ENCODE results near the gene GTSF1L. TPM values are rescaled to one million over a fixed set of nuclear protein-coding genes. Genes with fewer than 3 reads are reported as not detected.
A peak's percentile ranks its signal among the peaks of the same experiment; 100 is the strongest.
"Not testable (repeated sequence)": the region's sequence is repeated elsewhere in the genome, so short reads cannot be mapped to it uniquely, and the experiment has no call there.

GTSF1L gene
- total RNA-seq, result not detected

GRCh38 chr20:43726811-43727338 lies at the start of gene GTSF1L:
TSS of gene GTSF1L (minus strand) at chr20:43727002. CDS start at chr20:43726694, 308 bp downstream.
- Mint-ChIP-seq H3K36me3 (ENCODE audit: low read depth) (peaks cover 6% of the 10 kb centered on the region), H3K4me3 (no peak within 1 kb of the TSS), H3K27ac (no peak within 1 kb of the TSS), H3K9me3 (peaks cover 6% of the 10 kb centered on the region), H3K27me3 (ENCODE audit: low read depth) (no peaks in the 10 kb centered on the region), H3K4me1 (ENCODE audit: low read depth) (peaks cover 48% of the 10 kb centered on the region)
- CTCF ChIA-PET, result interaction anchor here (0.5 kb wide), 1 partner anchor 116 kb away, joined by 3 read pairs; no protein-coding TSS in a partner anchor
- no peak for DNase-seq
- intact Hi-C loops (cut with micrococcal nuclease), result no loop called here

GRCh38 chr20:43774754-43775153 lies 48.0 kb upstream of the GTSF1L start:
- H3K27me3 Mint-ChIP-seq (ENCODE audit: low read depth), result peaks cover 8% of the 10 kb centered on the region
- no peak overlapping the region for H3K27ac Mint-ChIP-seq
- H3K4me3 Mint-ChIP-seq, result no peak overlapping the region
- H3K36me3 Mint-ChIP-seq (ENCODE audit: low read depth), result no peaks in the 10 kb centered on the region
- no peaks in the 10 kb centered on the region for H3K4me1 Mint-ChIP-seq (ENCODE audit: low read depth)
- intact Hi-C loops (cut with micrococcal nuclease), result no loop called here
- no peak for DNase-seq
- H3K9me3 Mint-ChIP-seq, result peaks cover 12% of the 10 kb centered on the region
- CTCF ChIA-PET, result no interaction called here

GRCh38 chr20:43771503-43772190 lies 44.8 kb upstream of the GTSF1L start:
- no peak overlapping the region for H3K4me3 Mint-ChIP-seq
- H3K9me3 Mint-ChIP-seq, result no peaks in the 10 kb centered on the region
- H3K27ac Mint-ChIP-seq, result no peak overlapping the region
- CTCF ChIA-PET, result no interaction called here
- peaks cover 19% of the 10 kb centered on the region for H3K27me3 Mint-ChIP-seq (ENCODE audit: low read depth)
- H3K36me3 Mint-ChIP-seq (ENCODE audit: low read depth), result no peaks in the 10 kb centered on the region
- DNase-seq, result no peak
- no peaks in the 10 kb centered on the region for H3K4me1 Mint-ChIP-seq (ENCODE audit: low read depth)
- intact Hi-C loops (cut with micrococcal nuclease), result no loop called here

- CTCF ChIA-PET, result no interaction called here
- Mint-ChIP-seq H3K9me3 (no peaks in the 10 kb centered on the region), H3K36me3 (ENCODE audit: low read depth) (no peaks in the 10 kb centered on the region)
Observed at GRCh38 chr20:43770342-43770741, 43.5 kb upstream of the GTSF1L start.

GRCh38 chr20:43767686-43768474 lies 41.1 kb upstream of the GTSF1L start:
- intact Hi-C loops (cut with micrococcal nuclease), result no loop called here
- no peak overlapping the region for H3K4me3 Mint-ChIP-seq
- H3K4me1 Mint-ChIP-seq (ENCODE audit: low read depth), result no peaks in the 10 kb centered on the region
- no peak overlapping the region for H3K27ac Mint-ChIP-seq
- CTCF ChIA-PET, result no interaction called here
- peaks cover 19% of the 10 kb centered on the region for H3K27me3 Mint-ChIP-seq (ENCODE audit: low read depth)
- no peak for DNase-seq
- no peaks in the 10 kb centered on the region for H3K36me3 Mint-ChIP-seq (ENCODE audit: low read depth)
- H3K9me3 Mint-ChIP-seq, result no peaks in the 10 kb centered on the region

More at GRCh38 chr20:43770342-43770741, 43.5 kb upstream of the GTSF1L start:
- Mint-ChIP-seq H3K4me3 (no peak overlapping the region), H3K27me3 (ENCODE audit: low read depth) (peaks cover 19% of the 10 kb centered on the region), H3K4me1 (ENCODE audit: low read depth) (no peaks in the 10 kb centered on the region), H3K27ac (no peak overlapping the region)
- intact Hi-C loops (cut with micrococcal nuclease), result no loop called here
- no peak for DNase-seq

- Mint-ChIP-seq H3K36me3 (ENCODE audit: low read depth) (no peaks in the 10 kb centered on the region), H3K4me3 (no peak overlapping the region), H3K9me3 (no peaks in the 10 kb centered on the region), H3K27me3 (ENCODE audit: low read depth) (peaks cover 16% of the 10 kb centered on the region), H3K27ac (no peak overlapping the region), H3K4me1 (ENCODE audit: low read depth) (no peaks in the 10 kb centered on the region)
- CTCF ChIA-PET, result interaction anchor here (1.7 kb wide), 1 partner anchor 17 kb away, joined by 5 read pairs; no protein-coding TSS in a partner anchor
- no peak for DNase-seq
- intact Hi-C loops (cut with micrococcal nuclease), result no loop called here
Observed at GRCh38 chr20:43766917-43767316, 40.1 kb upstream of the GTSF1L start.

- CTCF ChIA-PET, result interaction anchor here (1.0 to 1.7 kb wide), 2 partner anchors 14 to 16 kb away, joined by 4 to 5 read pairs; no protein-coding TSS in a partner anchor
- no peaks in the 10 kb centered on the region for H3K9me3 Mint-ChIP-seq
- no peak for DNase-seq
- H3K4me3 Mint-ChIP-seq, result no peak overlapping the region
- H3K27ac Mint-ChIP-seq, result no peak overlapping the region
- no peaks in the 10 kb centered on the region for H3K36me3 Mint-ChIP-seq (ENCODE audit: low read depth)
- H3K27me3 Mint-ChIP-seq (ENCODE audit: low read depth), result peaks cover 13% of the 10 kb centered on the region
- intact Hi-C loops (cut with micrococcal nuclease), result no loop called here
- no peaks in the 10 kb centered on the region for H3K4me1 Mint-ChIP-seq (ENCODE audit: low read depth)
Observed at GRCh38 chr20:43766385-43766784, 39.6 kb upstream of the GTSF1L start.

GRCh38 chr20:43765916-43766315 lies 39.1 kb upstream of the GTSF1L start:
- Mint-ChIP-seq H3K27ac (no peak overlapping the region), H3K36me3 (ENCODE audit: low read depth) (no peaks in the 10 kb centered on the region), H3K27me3 (ENCODE audit: low read depth) (peaks cover 12% of the 10 kb centered on the region), H3K9me3 (no peaks in the 10 kb centered on the region), H3K4me1 (ENCODE audit: low read depth) (no peaks in the 10 kb centered on the region), H3K4me3 (no peak overlapping the region)
- DNase-seq, result no peak
- intact Hi-C loops (cut with micrococcal nuclease), result no loop called here
- CTCF ChIA-PET, result interaction anchor here (0.7 to 1.7 kb wide), 4 partner anchors 14 to 314 kb away, joined by 3 to 5 read pairs (median 4); no protein-coding TSS in a partner anchor

- Mint-ChIP-seq H3K9me3 (peaks cover 3% of the 10 kb centered on the region), H3K27ac (no peak overlapping the region), H3K36me3 (ENCODE audit: low read depth) (no peaks in the 10 kb centered on the region), H3K4me1 (ENCODE audit: low read depth) (peaks cover 4% of the 10 kb centered on the region), H3K4me3 (no peak overlapping the region), H3K27me3 (ENCODE audit: low read depth) (peaks cover 5% of the 10 kb centered on the region)
- intact Hi-C loops (cut with micrococcal nuclease), result no loop called here
- DNase-seq, result no peak
- CTCF ChIA-PET, result interaction anchor here (0.6 to 1.2 kb wide), 2 partner anchors 12 to 92 kb away, joined by 3 read pairs; no protein-coding TSS in a partner anchor
Observed at GRCh38 chr20:43762911-43763310, 36.1 kb upstream of the GTSF1L start.

- Mint-ChIP-seq H3K4me3 (no peak overlapping the region), H3K4me1 (ENCODE audit: low read depth) (peaks cover 6% of the 10 kb centered on the region), H3K36me3 (ENCODE audit: low read depth) (no peaks in the 10 kb centered on the region), H3K9me3 (peaks cover 5% of the 10 kb centered on the region), H3K27me3 (ENCODE audit: low read depth) (no peaks in the 10 kb centered on the region), H3K27ac (no peak overlapping the region)
- intact Hi-C loops (cut with micrococcal nuclease), result no loop called here
- no peak for DNase-seq
- CTCF ChIA-PET, result interaction anchor here (0.9 kb wide), 1 partner anchor 11 kb away, joined by 3 read pairs; no protein-coding TSS in a partner anchor
Observed at GRCh38 chr20:43761386-43762340, 34.9 kb upstream of the GTSF1L start.

- H3K27ac Mint-ChIP-seq; H3K36me3 Mint-ChIP-seq (ENCODE audit: low read depth); CTCF ChIA-PET; H3K9me3 Mint-ChIP-seq; H3K27me3 Mint-ChIP-seq (ENCODE audit: low read depth); H3K4me1 Mint-ChIP-seq (ENCODE audit: low read depth); H3K4me3 Mint-ChIP-seq: not testable (repeated sequence)
- intact Hi-C loops (cut with micrococcal nuclease), result loop anchor here (10.0 kb wide), 1 partner anchor 887 kb away; no protein-coding TSS in a partner anchor
- DNase-seq, result peak; percentile 25
Observed at GRCh38 chr20:43757888-43758287, 31.1 kb upstream of the GTSF1L start.
